GM18505 (cell line): ENCODE results near the gene CD81.

Experiments
- ATAC-seq: cut with Tn5 transposase; IDR thresholded peaks from one replicate; pipeline ENCODE4 v1.9.1; 2021; ENCODE audit not compliant: unreplicated experiment
- POLR2A ChIP-seq: IDR thresholded peaks from 4 replicates; pipeline ENCODE4 v1.6.1; 2011; ENCODE audit warnings: borderline replicate concordance; ENCODE audit not compliant: insufficient read depth, insufficient read length; ENCODE audit errors: extremely low read depth

CD81 gene

GRCh38 chr11:2400762-2401435 lies 23.8 kb downstream of the CD81 start:
- no peak for TF ChIP-seq POLR2A
- ATAC-seq: no peak

DNA sequence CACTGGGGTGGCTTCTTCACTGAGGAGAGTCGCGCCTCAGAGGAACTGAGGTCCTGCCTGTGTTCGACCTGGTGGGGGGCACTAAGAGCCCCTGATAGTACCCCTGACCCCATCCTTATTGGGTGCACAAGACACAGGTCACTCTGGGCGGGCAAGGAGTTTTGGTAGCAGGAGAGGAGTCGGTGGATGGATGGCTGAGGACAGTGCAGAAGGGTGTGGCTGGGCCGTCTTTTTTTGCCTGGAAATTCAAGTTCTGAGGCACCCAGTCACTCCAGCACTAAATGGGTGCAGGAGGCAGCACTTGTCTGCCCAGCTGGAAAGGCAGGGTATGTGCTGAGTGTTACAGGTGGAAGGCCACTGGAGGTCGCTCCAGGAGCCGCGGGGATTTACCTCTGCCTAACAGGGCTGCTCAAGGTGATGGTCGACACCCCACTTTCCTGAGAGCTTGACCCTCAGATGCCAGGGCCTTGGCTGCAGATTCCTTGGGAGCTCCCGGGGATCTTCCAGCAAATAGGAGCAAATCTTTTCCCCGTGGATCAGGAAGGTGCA lies 24.4 kb downstream of the CD81 start:
- ATAC-seq: no peak
- TF ChIP-seq POLR2A: no peak

DNA sequence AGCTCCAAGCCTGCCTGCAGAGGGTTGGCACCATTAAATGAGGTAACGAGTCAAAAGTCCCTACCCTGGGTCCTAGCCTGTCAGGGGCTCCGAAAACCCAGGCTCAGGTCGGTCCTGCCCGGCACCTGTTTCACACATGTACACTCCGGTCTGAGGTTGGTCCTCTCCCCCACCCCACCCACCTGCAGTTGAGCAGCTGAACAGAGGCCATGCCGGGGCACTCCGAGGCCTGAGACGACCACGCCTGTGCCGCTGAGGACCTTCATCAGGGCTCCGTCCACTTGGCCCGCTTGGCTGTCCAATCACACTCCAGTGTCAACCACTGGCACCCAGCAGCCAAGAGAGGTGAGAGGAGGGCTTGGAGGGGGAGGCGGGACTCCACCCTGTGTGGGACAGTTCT lies 25.0 kb downstream of the CD81 start:
- TF ChIP-seq POLR2A: no peak
- no peak for ATAC-seq

GRCh38 chr11:2402890-2403645 lies 26.0 kb downstream of the CD81 start:
- no peak for ATAC-seq
- no peak for TF ChIP-seq POLR2A

DNA sequence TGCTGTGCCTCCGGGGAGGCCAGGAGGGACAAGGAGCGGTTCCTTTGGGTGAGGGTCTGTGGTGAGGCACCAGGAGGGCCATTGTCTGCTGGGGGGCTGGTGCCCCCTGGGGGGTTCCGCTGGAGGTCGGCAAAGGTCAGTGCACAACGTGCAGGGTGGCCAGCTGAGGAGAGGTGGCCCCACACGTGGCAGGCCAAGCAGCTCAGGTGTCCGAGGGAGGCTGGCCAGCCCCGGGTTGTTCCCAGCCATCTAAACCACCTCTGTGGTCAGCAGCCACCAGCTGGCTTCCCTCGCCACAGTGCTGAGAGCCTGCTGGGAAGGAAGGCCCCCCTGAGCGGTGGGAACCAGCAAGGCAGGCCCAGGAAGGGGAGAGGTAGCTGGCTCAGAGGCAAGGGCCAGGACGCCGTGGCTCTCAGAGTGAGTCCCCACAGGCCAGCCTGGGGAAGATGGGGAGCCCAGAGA lies 27.7 kb downstream of the CD81 start:
- no peak for ATAC-seq

DNA sequence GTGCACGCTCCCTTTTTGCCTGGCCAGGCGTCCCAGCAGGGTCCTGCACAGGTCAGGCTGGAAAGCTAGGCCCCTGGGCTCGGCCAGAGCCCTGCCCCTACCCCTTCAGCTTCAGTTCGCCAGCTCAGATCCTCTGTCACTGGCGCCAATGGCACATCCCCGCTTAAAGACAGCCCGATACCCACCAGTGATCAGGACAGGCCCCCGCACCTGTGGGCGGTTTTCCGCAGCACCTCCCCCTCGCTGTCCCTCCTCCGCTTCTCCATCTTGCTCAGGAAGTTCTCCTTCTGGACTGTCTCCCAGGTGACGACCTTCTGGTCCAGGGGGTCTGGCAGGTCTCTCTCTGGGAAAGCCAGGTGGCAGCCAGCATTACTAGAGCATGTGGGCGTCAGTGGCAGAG lies 29.3 kb downstream of the CD81 start:
- TF ChIP-seq POLR2A: no peak
- no peak for ATAC-seq

More for the DNA sequence above, 27.7 kb downstream of the CD81 start:
- TF ChIP-seq POLR2A: no peak

DNA sequence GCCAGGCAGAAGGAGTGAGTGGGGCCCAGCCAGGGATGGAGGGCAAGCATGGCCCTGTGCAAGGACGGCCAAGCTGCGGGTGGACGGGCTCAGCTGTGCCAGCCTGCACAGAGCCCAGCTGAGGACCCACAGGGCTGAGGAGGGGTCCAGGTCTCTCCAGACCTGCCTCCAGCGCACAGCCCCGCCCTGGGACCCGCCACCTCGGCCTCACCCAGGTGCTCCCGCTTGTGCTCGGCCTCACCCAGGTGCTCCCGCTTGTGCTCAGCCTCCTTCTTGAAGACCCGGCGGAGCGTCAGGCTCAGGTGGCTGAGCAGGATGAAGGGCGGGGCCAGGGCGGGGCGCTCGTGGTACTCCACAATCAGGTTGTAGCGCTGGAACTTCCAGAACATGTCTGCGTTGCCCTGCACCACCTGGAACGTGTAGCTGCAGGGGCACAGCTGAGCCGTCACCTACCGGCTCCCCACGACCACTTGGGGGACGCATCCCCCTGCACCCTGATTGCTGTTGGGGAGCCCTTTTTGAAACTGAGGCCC lies 29.8 kb downstream of the CD81 start:
- no peak for ATAC-seq
- TF ChIP-seq POLR2A: no peak

GRCh38 chr11:2408671-2409070 lies 31.6 kb downstream of the CD81 start:
- no peak for ATAC-seq
- no peak for TF ChIP-seq POLR2A

DNA sequence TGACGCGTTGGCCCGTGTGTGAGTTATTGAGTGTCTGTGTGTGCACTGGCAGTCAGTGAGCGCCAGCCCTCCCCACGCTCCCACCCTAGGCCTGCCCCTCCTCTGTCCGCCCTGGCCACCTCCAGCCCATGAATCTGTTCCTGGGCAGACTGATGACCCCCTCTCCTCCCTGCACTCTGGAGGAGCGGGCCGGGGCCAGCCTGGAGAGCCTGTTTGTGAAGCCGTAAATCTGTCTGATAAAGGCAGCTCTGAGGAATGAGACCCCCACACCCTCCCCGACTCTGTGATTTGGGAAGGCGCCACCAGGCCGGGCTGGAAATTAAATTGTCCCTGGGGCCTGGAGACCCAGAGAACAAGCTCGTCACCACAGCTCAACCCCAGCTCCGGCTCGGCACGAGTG lies 32.0 kb downstream of the CD81 start:
- ATAC-seq: no peak
- TF ChIP-seq POLR2A: no peak

- ATAC-seq: no peak
- no peak for TF ChIP-seq POLR2A
Measured at GRCh38 chr11:2409611-2410468, 32.7 kb downstream of the CD81 start.

DNA sequence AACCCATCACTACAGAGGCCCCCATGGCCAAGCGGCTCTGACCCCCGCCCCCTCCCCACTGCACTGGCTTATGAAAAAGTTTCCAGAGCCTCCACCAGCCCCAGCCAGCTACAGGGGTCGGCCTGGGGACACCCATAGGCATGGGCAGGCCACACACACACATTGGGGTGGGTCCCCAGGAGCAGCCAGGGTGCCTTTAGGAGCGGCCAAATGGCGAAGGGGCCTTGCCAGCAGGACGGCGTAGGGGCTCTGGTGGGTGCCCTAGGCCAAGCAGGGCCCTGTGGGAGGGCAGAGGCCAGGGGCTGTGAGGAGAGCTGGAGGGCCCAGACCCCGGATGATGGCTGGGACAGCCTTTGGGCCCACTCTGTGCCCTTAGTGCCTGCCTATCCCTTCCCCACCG lies 33.5 kb downstream of the CD81 start:
- TF ChIP-seq POLR2A: no peak
- no peak for ATAC-seq

DNA sequence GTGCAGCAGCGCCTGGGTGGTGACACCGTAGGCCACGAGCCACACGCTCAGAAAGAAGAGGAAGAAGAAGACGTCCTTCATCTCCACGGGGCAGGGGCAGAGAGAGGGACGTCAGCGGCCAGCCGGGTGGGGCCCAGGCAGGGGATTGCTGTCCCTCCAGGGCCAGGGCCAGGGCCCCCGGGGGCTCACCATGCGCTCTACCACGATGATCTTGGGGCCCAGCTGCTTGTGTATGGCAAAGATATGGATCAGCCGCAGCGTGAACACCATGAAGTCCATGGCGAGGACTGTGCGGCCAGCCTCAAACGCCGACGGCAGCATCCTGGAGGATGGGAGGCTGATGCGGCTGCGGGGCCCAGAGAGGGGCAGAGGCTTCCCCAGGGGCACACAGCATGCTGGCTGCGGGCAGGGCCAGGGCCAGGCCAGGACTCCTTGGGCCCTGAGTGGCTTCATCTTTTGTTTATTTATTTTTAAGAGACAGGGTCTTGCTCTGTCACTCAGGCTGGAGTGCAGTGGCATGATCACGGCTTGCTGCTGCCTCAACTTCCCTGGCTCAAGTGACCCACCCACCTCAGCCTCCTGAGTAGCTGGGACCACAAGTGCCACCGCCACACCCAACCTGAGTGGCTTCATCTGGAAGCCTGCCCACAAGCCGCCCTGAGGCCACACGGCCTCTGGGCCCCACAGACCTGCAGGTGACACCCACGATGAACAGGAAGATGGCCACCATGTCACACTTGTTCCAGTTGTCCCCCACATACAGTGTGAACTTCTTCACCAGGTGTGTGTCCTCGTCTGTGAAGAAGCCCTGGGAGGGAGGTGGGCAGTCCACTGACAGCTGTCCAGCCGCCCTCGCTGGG lies 34.6 kb downstream of the CD81 start:
- no peak for TF ChIP-seq POLR2A
- no peak for ATAC-seq

- no peak for TF ChIP-seq POLR2A
- ATAC-seq: no peak
Measured at GRCh38 chr11:2412323-2412722, 35.2 kb downstream of the CD81 start.
